Measurements from ENCODE around the gene LGR4.

DNA sequence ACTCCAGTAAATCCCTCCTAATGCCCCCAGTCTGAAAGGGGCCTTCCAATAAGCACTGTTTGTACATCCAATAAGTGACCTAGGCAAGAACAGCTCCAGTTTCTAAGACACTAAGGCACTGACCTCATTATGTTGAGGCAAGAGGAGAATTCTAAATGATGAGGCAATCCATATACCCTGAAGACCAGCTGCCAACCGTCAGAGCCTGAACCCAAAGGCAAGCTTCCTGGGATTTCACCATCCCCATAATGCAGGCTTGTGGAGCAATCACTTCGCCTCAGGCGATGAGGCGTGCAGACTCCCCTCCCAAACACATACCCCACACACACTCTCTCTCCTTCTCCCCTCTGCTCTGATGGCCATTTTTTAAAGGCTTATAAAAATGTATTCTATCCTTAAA is 49.5 kb downstream of the LGR4 start:
- TF ChIP-seq, protein P1, sequence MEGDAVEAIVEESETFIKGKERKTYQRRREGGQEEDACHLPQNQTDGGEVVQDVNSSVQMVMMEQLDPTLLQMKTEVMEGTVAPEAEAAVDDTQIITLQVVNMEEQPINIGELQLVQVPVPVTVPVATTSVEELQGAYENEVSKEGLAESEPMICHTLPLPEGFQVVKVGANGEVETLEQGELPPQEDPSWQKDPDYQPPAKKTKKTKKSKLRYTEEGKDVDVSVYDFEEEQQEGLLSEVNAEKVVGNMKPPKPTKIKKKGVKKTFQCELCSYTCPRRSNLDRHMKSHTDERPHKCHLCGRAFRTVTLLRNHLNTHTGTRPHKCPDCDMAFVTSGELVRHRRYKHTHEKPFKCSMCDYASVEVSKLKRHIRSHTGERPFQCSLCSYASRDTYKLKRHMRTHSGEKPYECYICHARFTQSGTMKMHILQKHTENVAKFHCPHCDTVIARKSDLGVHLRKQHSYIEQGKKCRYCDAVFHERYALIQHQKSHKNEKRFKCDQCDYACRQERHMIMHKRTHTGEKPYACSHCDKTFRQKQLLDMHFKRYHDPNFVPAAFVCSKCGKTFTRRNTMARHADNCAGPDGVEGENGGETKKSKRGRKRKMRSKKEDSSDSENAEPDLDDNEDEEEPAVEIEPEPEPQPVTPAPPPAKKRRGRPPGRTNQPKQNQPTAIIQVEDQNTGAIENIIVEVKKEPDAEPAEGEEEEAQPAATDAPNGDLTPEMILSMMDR (conservative IDR thresholded peaks at IDR 0.05) = no peak
- TF ChIP-seq EZH2 (IDR thresholded peaks at IDR 0.05; ENCODE audit: low read depth) = no peak

Data from PC-9 (cell line).